ENCODE data around the gene MFSD12.
"Not testable (repeated sequence)": the region's sequence is repeated elsewhere in the genome, so short reads cannot be mapped to it uniquely, and the experiment has no call there.

Gene MFSD12

DNA sequence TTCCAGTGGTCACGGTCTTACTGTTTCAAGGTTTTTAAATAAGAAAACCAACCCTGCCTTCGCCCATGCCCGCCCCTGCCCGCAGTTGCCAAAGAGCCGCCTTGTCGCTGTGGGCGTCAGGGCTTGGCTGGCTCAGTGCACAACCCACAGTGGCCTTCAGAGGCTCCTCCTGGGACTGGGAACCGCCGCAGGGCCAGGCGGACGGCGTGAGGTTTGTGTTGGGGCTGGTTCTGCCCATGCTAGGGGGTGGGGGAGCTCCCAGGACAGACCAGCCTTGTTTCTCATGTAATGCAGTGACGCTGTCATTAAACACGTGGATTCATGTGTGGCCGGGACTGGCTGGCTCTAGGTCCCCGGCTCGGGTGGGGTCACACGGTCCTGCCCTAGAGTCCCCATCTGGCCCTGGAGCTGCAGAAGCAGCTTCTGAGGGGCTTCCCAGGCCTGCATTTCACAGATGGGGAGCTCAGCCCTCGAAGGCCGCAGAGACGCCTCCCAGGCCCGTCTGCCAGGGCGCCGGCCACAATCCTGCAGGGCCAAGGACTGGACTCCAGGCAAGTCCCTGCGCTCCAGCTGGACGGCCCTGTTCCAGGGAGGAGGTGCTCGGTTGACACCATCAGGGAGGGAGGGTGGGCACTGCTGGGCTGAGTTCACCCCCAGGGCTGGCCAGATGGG, 20.8 kb downstream of the MFSD12 start:
- no peak for DNase-seq

DNA sequence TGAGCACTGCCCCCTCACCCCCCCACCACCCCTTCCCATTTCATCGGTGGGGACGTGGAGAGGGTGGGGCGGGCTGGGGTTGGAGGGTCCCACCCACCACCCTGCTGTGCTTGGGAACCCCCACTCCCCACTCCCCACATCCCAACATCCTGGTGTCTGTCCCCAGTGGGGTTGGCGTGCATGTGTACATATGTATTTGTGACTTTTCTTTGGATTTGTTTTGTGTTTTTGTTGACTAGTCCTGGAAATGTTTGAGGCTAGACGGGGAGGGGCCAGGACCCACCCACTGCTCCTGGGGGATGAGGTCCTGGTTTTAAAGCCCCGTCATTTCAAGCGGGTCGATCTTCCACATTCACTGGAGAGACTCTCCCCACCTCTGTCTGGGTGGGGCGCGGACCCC, 21.4 kb downstream of the MFSD12 start:
- no peak for DNase-seq

DNA sequence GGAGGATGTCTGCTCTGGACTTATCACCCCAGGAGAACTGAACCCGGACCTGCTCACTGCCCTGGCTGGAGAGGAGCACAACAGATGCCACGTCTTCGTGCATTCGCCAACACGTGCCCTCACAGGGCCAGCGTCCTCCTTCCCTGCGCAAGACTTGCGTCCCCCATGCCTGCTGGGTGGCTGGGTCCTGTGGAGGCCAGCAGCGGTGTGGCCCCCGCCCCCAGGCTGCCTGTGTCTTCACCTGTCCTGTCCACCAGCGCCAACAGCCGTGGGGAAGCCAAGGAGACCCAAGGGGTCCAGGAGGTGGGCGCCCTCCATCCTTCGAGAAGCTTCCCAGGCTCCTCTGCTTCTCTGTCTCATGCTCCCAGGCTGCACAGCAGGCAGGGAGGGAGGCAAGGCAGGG, 21.8 kb downstream of the MFSD12 start:
- no peak for DNase-seq

GRCh38 chr19:3535235-3535535, 22.2 kb downstream of the MFSD12 start:
- DNase-seq = no peak

GRCh38 chr19:3534375-3535234, 22.8 kb downstream of the MFSD12 start:
- DNase-seq = no peak

DNA sequence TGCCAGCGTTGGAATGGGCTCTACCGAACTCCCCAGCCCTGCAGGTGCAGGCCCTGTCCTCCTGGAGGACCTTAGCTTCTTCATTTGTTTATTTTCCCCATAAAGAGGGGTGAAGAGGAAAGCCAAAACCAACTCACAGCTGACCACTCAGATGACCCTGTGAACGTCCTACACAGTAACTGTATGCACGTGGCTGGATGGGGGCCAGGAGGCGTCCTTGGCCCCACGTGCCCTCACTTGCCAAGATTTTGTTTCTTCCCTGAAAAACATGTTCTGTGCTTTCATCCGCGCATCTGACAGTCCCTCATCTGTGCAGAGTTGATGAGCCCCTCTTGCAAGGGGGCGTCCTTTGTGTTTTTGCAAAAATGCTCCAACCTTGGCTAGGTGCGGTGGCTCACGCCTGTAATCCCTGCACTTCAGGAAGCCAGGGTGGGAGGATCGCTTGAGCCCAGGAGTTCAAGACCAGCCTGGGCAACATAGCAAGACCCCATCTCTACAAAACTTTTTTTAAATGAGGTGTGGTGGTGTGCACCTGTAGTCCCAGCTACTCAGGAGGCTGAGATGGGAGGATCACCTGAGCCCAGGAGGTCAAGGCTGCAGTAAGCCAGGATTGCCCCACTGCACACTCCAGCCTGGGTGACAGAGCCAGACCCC, 23.7 kb downstream of the MFSD12 start:
- DNase-seq = no peak

DNA sequence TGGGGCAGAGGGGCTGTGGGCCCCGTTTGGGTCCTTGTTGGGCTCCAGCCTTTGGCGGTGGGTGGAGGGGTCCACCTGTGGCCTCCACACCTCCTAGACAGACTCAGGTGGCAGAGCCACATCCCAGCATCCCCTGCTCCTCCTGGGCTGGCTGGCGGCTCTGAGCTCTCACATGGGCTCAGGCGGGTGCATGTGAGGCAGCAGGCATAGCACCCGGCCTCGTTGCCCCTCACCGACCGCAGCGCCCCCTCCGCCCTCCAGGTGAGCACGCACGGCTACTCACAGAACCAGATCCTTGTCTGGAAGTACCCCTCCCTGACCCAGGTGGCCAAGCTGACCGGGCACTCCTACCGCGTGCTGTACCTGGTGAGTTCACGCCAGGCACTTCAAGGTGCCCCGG, 24.4 kb downstream of the MFSD12 start:
- no peak for DNase-seq

DNA sequence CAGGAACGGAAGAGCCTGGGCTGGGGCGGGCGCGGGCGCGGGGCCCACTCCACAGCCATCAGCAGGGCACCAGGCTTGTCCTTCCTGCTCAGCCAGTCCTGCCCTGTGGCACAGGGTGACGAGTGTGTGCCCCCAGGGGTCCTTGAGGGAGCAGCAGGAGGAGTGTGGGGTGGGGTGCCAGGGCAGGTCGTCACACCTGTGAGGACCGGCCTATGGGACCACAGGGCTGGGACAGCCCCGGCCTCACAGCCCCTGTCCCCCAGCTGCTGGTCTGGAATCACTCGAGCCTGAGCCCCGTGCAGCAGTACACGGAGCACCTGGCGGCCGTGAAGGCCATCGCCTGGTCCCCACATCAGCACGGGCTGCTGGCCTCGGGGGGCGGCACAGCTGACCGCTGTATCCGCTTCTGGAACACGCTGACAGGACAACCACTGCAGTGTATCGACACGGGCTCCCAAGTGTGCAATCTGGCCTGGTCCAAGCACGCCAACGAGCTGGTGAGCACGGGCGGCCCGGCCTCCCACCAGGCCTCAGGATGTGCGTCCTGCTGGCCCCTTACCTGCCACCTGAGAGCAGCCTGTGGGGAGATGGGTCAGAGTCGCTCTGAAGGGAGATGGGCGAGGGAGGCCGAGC, 25.1 kb downstream of the MFSD12 start:
- no peak for DNase-seq

DNA sequence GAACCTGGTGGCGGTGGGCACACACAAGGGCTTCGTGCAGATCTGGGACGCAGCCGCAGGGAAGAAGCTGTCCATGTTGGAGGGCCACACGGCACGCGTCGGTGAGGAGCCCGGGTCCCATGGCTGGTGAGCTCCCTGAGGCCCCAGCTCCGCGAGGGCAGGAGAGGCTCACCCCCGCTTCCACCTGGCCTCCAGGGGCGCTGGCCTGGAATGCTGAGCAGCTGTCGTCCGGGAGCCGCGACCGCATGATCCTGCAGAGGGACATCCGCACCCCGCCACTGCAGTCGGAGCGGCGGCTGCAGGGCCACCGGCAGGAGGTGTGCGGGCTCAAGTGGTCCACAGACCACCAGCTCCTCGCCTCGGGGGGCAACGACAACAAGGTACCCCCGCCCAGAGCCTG, 25.7 kb downstream of the MFSD12 start:
- DNase-seq = no peak

DNA sequence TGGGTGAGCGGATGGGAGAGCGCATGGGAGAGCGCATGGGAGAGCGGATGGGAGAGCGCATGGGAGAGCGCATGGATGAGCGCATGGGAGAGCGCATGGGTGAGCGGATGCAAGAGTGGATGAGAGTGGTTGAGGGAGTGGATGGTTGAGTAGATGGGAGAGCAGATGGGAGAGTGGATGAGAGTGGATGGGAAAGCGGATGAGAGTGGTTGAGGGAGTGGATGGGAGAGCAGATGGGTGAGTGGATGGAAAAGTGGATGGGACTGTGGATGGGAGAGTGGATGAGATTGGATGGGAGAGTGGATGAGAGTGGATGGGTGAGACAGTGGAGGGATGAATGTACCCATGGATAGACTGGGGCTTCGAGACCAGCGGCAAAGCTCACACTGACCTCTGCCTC, 27.0 kb downstream of the MFSD12 start:
- no peak for DNase-seq

DNA sequence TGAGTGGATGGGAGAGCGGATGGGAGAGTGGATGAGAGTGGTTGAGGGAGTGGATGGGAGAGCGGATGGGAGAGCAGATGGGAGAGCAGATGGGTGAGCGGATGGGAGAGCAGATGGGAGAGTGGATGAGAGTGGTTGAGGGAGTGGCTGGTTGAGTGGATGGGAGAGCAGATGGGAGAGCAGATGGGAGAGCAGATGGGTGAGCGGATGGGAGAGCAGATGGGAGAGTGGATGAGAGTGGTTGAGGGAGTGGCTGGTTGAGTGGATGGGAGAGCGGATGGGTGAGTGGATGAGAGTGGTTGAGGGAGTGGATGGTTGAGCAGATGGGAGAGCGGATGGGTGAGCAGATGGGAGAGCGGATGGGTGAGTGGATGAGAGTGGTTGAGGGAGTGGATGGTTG, 28.1 kb downstream of the MFSD12 start:
- not testable (repeated sequence) for DNase-seq

- no peak for DNase-seq
Observed at GRCh38 chr19:3528539-3529211, 28.7 kb downstream of the MFSD12 start.

- DNase-seq = no peak
Observed at GRCh38 chr19:3528080-3528479, 29.3 kb downstream of the MFSD12 start.

DNA sequence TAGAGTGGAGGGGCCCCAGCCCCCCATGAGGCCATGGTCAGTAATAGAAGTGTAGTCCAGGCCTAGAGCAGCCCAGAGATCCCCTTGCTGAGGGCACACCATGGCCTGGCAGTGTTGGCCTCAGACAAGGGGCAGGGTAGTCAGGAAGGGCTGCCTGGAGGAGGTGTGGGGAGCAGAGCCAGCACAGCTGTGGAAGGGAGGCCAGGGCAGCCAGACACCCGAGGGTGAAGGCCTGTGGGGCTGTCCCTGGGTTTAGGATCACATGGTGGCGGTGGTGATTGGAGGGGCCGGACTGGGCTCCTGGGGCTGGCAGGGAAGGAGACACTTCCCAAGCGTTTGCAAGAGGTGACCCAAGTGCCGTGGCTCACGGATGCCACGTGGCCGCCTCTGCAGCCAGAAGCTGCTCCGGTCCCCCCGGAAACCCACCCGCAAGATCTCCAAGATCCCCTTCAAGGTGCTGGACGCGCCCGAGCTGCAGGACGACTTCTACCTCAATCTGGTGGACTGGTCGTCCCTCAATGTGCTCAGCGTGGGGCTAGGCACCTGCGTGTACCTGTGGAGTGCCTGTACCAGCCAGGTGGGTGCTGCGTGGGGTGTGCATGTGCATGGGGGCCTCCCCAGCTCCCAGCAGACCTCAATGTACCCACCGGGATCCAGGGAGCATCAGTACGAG, 30.0 kb downstream of the MFSD12 start:
- DNase-seq = no peak

DNA sequence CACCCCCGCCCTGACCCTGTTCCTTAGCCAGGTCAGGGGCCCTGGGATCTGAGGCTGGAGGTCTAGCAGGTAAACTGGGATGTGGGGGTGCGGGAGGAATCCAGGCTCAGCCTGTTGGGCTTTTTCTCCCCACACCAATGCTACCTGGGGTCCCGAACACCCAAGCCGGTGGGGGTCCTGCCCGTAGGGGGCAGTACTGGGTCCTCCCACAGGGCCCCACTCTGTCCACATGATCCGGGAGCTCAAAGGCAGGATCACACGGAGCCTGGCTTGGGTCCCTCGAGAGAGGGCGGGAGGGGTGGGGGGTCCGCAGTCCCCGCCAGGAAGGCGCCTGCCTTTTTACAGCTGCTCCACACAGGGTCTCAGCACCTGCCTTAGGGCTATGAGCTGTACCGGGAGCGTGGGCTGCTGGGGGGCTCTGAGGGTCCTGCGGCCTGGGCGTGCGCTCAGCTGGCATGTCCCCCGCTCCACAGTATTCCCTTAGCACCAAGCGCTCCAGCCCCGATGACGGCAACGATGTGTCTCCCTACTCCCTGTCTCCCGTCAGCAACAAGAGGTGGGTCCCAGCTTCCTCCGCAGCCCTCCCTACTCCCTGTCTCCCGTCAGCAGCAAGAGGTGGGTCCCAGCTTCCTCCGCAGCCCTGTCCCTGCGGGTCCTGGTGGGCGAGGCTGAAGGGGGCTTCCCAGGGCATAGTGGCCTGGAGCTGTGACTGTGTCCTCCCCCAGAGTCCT, 30.7 kb downstream of the MFSD12 start:
- DNase-seq = no peak

DNA sequence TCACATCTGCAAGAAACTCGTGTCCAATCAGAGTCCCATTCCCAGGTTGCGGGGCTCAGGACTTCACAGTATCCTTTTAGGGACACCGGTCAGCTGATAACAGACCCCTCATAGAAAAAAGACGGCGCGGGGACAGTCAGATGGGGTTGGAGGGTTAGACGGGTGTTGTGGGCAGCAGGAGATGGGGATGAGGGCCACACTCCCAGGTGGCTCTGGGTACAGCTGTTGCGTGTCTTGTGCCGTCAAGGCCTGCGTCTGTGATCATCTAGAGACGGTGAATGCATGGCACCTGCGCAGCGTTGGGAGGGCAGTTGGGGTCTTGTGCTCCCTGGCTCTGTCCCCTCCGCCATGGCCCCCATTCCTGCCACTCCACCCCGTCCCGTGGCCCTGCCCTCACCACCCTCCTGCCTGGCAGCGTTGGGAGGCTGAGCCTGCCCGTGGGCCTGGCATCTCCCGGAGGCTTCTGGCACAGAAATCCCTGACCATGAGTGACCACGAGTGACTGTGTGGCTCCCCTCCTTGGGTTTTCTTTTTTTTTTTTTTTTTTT, 32.4 kb downstream of the MFSD12 start:
- DNase-seq = no peak

- DNase-seq = no peak
Observed at GRCh38 chr19:3524078-3524842, 33.1 kb downstream of the MFSD12 start.

- no peak for DNase-seq
Observed at GRCh38 chr19:3523361-3524077, 33.9 kb downstream of the MFSD12 start.

- no peak for DNase-seq
Observed at GRCh38 chr19:3522421-3523360, 34.7 kb downstream of the MFSD12 start.
